BLaER1 (cell line): ENCODE results near the gene CPNE2.
"Not testable (repeated sequence)": the region's sequence is repeated elsewhere in the genome, so short reads cannot be mapped to it uniquely, and the experiment has no call there.

ENCODE experiments used
- H3K27ac ChIP-seq: shearing (Covaris generic); formaldehyde crosslinking; 2 replicates; pipeline ENCODE4 v1.8.1; 2022
- H3K27me3 ChIP-seq: shearing (Covaris generic); formaldehyde crosslinking; 2 replicates; pipeline ENCODE4 v1.8.1; 2022
- H3K36me3 ChIP-seq: shearing (Covaris generic); formaldehyde crosslinking; 2 replicates; pipeline ENCODE4 v1.8.1; 2022
- H3K4me1 ChIP-seq: shearing (Covaris generic); formaldehyde crosslinking; 2 replicates; pipeline ENCODE4 v1.8.1; 2022
- H3K4me2 ChIP-seq: shearing (Covaris generic); formaldehyde crosslinking; 2 replicates; pipeline ENCODE4 v1.8.1; 2022
- H3K4me3 ChIP-seq: shearing (Covaris generic); formaldehyde crosslinking; 2 replicates; pipeline ENCODE4 v1.8.1; 2022
- H3K9ac ChIP-seq: shearing (Covaris generic); formaldehyde crosslinking; 2 replicates; pipeline ENCODE4 v1.8.1; 2022
- H3K9me3 ChIP-seq: shearing (Covaris generic); formaldehyde crosslinking; 2 replicates; pipeline ENCODE4 v1.8.1; 2022
- H4K20me1 ChIP-seq: shearing (Covaris generic); formaldehyde crosslinking; 2 replicates; pipeline ENCODE4 v1.8.1; 2022
- Cebpa-rat ChIP-seq: shearing (Covaris generic); IDR thresholded peaks from 2 replicates; pipeline ENCODE4 v1.8.1; 2022

Gene CPNE2

GRCh38 chr16:57067347-57067746 lies 25.0 kb upstream of the CPNE2 start:
- Histone ChIP-seq H3K4me2 (no peak overlapping the region), H3K27ac (no peak overlapping the region; the same call in 1 of the 2 replicates), H3K4me1 (peaks cover 9% of the 10 kb centered on the region), H3K4me3 (no peak overlapping the region), H3K9ac (no peak overlapping the region), H3K27me3 (no peaks in the 10 kb centered on the region), H3K36me3 (peaks cover 77% of the 10 kb centered on the region), H4K20me1 (no peaks in the 10 kb centered on the region), H3K9me3 (peaks cover 4% of the 10 kb centered on the region; the same call in 1 of the 2 replicates)
- TF ChIP-seq Cebpa-rat: no peak

- Histone ChIP-seq H3K4me2 (no peak overlapping the region), H3K27ac (no peak overlapping the region), H3K4me3 (no peak overlapping the region), H4K20me1 (no peaks in the 10 kb centered on the region), H3K36me3 (peaks cover 82% of the 10 kb centered on the region), H3K9ac (no peak overlapping the region), H3K9me3 (no peaks in the 10 kb centered on the region), H3K27me3 (no peaks in the 10 kb centered on the region), H3K4me1 (peaks cover 15% of the 10 kb centered on the region)
- no peak for TF ChIP-seq Cebpa-rat
Observed at GRCh38 chr16:57069053-57069452, 23.3 kb upstream of the CPNE2 start.

- Histone ChIP-seq H3K4me3 (no peak overlapping the region), H3K9ac (no peak overlapping the region), H3K4me1 (peaks cover 15% of the 10 kb centered on the region), H3K27ac (no peak overlapping the region), H3K4me2 (no peak overlapping the region), H4K20me1 (no peaks in the 10 kb centered on the region), H3K36me3 (peaks cover 89% of the 10 kb centered on the region), H3K27me3 (no peaks in the 10 kb centered on the region), H3K9me3 (no peaks in the 10 kb centered on the region)
- TF ChIP-seq Cebpa-rat: no peak
Observed at GRCh38 chr16:57069635-57070370, 22.6 kb upstream of the CPNE2 start.

GRCh38 chr16:57070424-57070823 lies 22.0 kb upstream of the CPNE2 start:
- Histone ChIP-seq H3K27me3 (no peaks in the 10 kb centered on the region), H3K9ac (no peak overlapping the region), H3K27ac (no peak overlapping the region), H3K36me3 (peaks cover 90% of the 10 kb centered on the region), H4K20me1 (no peaks in the 10 kb centered on the region), H3K4me1 (peaks cover 15% of the 10 kb centered on the region), H3K4me3 (no peak overlapping the region), H3K4me2 (no peak overlapping the region), H3K9me3 (no peaks in the 10 kb centered on the region)
- no peak for TF ChIP-seq Cebpa-rat

GRCh38 chr16:57071081-57071732 lies 21.2 kb upstream of the CPNE2 start:
- not testable (repeated sequence) for H3K27me3 ChIP-seq, H4K20me1 ChIP-seq, H3K9ac ChIP-seq, H3K4me2 ChIP-seq, H3K4me3 ChIP-seq, H3K9me3 ChIP-seq, H3K27ac ChIP-seq
- H3K36me3 ChIP-seq: peaks cover 92% of the 10 kb centered on the region
- peaks cover 15% of the 10 kb centered on the region for H3K4me1 ChIP-seq

GRCh38 chr16:57071831-57072582 lies 20.4 kb upstream of the CPNE2 start:
- Histone ChIP-seq H3K4me1 (peaks cover 15% of the 10 kb centered on the region), H4K20me1 (no peaks in the 10 kb centered on the region), H3K4me3 (no peak overlapping the region), H3K36me3 (peaks cover 92% of the 10 kb centered on the region), H3K4me2 (no peak overlapping the region), H3K9me3 (no peaks in the 10 kb centered on the region), H3K27ac (no peak overlapping the region), H3K9ac (no peak overlapping the region), H3K27me3 (no peaks in the 10 kb centered on the region)
- TF ChIP-seq Cebpa-rat: no peak

- no peak overlapping the region for H3K27ac ChIP-seq
- no peak for TF ChIP-seq Cebpa-rat
- no peak overlapping the region for H3K4me3 ChIP-seq
- H4K20me1 ChIP-seq: no peaks in the 10 kb centered on the region
- no peak overlapping the region for H3K4me2 ChIP-seq
- H3K4me1 ChIP-seq: peaks cover 15% of the 10 kb centered on the region
- H3K27me3 ChIP-seq: no peaks in the 10 kb centered on the region
- H3K9ac ChIP-seq: no peak overlapping the region
- H3K9me3 ChIP-seq: no peaks in the 10 kb centered on the region
- peaks cover 92% of the 10 kb centered on the region for H3K36me3 ChIP-seq
Observed at GRCh38 chr16:57072616-57073275, 19.6 kb upstream of the CPNE2 start.

GRCh38 chr16:57077714-57078113 lies 14.7 kb upstream of the CPNE2 start:
- Histone ChIP-seq H4K20me1 (0 out of 2 replicates have a peak, but pooled peaks cover 6% of the 10 kb centered on the region), H3K9ac (no peak overlapping the region), H3K27ac (no peak overlapping the region), H3K4me1 (0 out of 2 replicates have a peak, but pooled peaks cover 3% of the 10 kb centered on the region), H3K4me2 (no peak overlapping the region), H3K27me3 (no peaks in the 10 kb centered on the region), H3K9me3 (no peaks in the 10 kb centered on the region), H3K4me3 (no peak overlapping the region), H3K36me3 (peaks cover 99% of the 10 kb centered on the region)
- no peak for TF ChIP-seq Cebpa-rat

GRCh38 chr16:57081744-57082143 lies 10.6 kb upstream of the CPNE2 start:
- Histone ChIP-seq H3K27me3 (no peaks in the 10 kb centered on the region), H3K4me3 (no peak overlapping the region), H3K9me3 (no peaks in the 10 kb centered on the region), H3K36me3 (peaks cover 68% of the 10 kb centered on the region), H3K4me1 (peaks cover 17% of the 10 kb centered on the region), H3K9ac (no peak overlapping the region), H4K20me1 (0 out of 2 replicates have a peak, but pooled peaks cover 6% of the 10 kb centered on the region), H3K4me2 (no peak overlapping the region), H3K27ac (no peak overlapping the region)
- no peak for TF ChIP-seq Cebpa-rat
